ENCODE data around the gene SEPSECS. TPM values are rescaled to one million over a fixed set of nuclear protein-coding genes. Genes with fewer than 3 reads are reported as not detected.

The SEPSECS gene
- 5.2 and 7.1 TPM in 2 replicates for total RNA-seq (ENCODE audit: low replicate concordance)

DNA sequence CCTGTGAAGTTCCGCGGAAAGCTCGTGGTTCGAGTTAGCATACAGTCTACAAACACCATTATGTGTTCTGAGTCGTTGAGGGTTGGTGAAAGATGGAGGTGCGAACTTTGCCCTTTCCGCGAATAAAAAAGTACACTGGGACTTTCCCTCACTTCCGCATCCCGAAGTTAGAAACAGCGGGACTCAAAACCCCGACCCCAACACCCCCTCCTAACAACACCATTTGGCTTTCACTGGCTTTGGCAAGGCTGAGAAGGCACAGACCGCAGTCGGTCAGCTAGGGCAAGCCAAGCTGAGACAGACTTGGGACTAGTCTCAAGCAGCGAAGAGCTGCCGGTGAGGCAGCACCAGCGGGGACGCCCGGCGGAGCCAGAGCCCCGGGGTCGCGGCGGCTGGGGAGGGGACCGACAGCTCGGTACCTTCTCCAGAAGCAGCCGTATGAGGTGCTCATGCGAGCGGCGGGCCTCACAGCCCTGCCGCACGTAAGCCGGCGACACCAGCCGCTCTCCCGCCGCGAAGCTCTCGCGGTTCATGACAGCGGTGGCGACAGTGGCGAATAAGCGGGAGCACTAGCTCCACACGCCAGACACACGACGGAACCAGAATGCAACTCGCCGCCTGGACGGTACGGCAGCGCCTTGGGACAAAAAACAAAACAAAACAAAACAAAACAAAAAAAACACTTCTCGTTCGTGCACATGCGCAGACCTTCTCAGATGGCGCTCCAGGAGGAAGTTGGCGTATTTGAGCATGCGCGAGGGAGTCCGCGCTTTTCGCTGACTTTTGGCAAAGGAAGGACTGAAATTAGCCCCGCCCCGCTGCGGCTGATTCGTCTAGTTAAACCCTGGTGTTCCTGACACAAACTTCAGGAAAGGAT, at the start of gene SEPSECS:
SEPSECS (minus strand) TSS at position 613 of the 877 bp plus-strand sequence; CDS start at position 533, 80 bp downstream.

Other genes starting within 250 kb of the SEPSECS start
- 5.6 and 36.5 TPM in 2 replicates for gene CCDC149, start 247.4 kb downstream of the SEPSECS start, total RNA-seq (ENCODE audit: low replicate concordance)
- 0.08 and 1.2 TPM in 2 replicates for gene LGI2, start 129.5 kb downstream of the SEPSECS start, total RNA-seq (ENCODE audit: low replicate concordance)
- gene PI4K2B, start 73.6 kb upstream of the SEPSECS start, total RNA-seq (ENCODE audit: low replicate concordance): 7.8 and 16.3 TPM in 2 replicates
- 6.2 and 10.4 TPM in 2 replicates for gene ZCCHC4, start 152.3 kb upstream of the SEPSECS start, total RNA-seq (ENCODE audit: low replicate concordance)
- gene ANAPC4, start 216.8 kb upstream of the SEPSECS start, total RNA-seq (ENCODE audit: low replicate concordance): 11.9 and 16.5 TPM in 2 replicates

Measured in smooth muscle cell of the coronary artery (primary cell).